OCI-LY7 (cell line): Measurements from ENCODE around the gene TSPOAP1. TPM values are rescaled to one million over a fixed set of nuclear protein-coding genes. Genes with fewer than 3 reads are reported as not detected.
"Not testable (repeated sequence)": the region's sequence is repeated elsewhere in the genome, so short reads cannot be mapped to it uniquely, and the experiment has no call there.

Source experiments
- BruUV-seq: library from RNA; stranded (reverse); fragments of 400-500 nt; replicated peaks from 2 replicates; lab custom pipeline; 2021; lab: Mats Ljungman, UMichigan
- CTCF ChIA-PET: fragments of 300-600 bp; sonication (Branson Sonifier 250); formaldehyde crosslinking; loops from one replicate; lab custom pipeline; 2022; ENCODE audit warnings: antibody characterized with exemption; ENCODE audit not compliant: unreplicated experiment; lab: Charles Lee
- POLR2A ChIA-PET: fragments of 300-600 bp; sonication (Branson Sonifier 250); formaldehyde crosslinking; loops from one replicate; lab custom pipeline; 2022; ENCODE audit warnings: antibody characterized with exemption; lab: Charles Lee
- DNase-seq: peaks from one replicate; pipeline ENCODE4 v3.0.0-alpha.2; 2015; ENCODE audit warnings: low spot score
- H2AFZ ChIP-seq: fragments of 200-600 bp; sonication (generic), shearing (Covaris generic); 2 replicates; pipeline ENCODE4 v1.6.1; 2014; ENCODE audit warnings: mild to moderate bottlenecking, antibody characterized with exemption, low read length, moderate library complexity
- H3K27ac ChIP-seq: fragments of 200-600 bp; sonication (generic); 2 replicates; pipeline ENCODE4 v1.5.1; 2014; ENCODE audit warnings: mixed run types, low read depth, mild to moderate bottlenecking, moderate library complexity, low read length, inconsistent platforms; ENCODE audit not compliant: poor library complexity, severe bottlenecking
- H3K36me3 ChIP-seq: fragments of 200-600 bp; sonication (generic); 2 replicates; pipeline ENCODE4 v1.6.1; 2014; ENCODE audit warnings: mild to moderate bottlenecking, antibody characterized with exemption, low read length, moderate library complexity, mixed read lengths; ENCODE audit not compliant: insufficient read depth
- H3K4me1 ChIP-seq: fragments of 200-600 bp; sonication (generic); 2 replicates; pipeline ENCODE4 v1.5.1; 2014; ENCODE audit warnings: mild to moderate bottlenecking, low read length; ENCODE audit not compliant: insufficient read depth, poor library complexity, severe bottlenecking
- H3K4me2 ChIP-seq: fragments of 200-600 bp; sonication (generic); 2 replicates; pipeline ENCODE4 v1.6.1; 2014; ENCODE audit warnings: mild to moderate bottlenecking, low read length
- H3K4me3 ChIP-seq: fragments of 200-600 bp; sonication (generic); 2 replicates; pipeline ENCODE4 v1.5.1; 2014; ENCODE audit warnings: mild to moderate bottlenecking, low read depth, low read length; ENCODE audit not compliant: poor library complexity, severe bottlenecking
- H3K79me2 ChIP-seq: fragments of 200-600 bp; sonication (generic); 2 replicates; pipeline ENCODE4 v1.6.1; 2016; ENCODE audit warnings: low read depth, mild to moderate bottlenecking, low read length, moderate library complexity, mixed read lengths; ENCODE audit not compliant: insufficient read depth
- H3K9me2 ChIP-seq: fragments of 200-600 bp; sonication (generic); 2 replicates; pipeline ENCODE4 v1.6.1; 2016; ENCODE audit warnings: mild to moderate bottlenecking, low read length, mixed read lengths; ENCODE audit not compliant: insufficient read depth
- H3K9me3 ChIP-seq: fragments of 200-600 bp; sonication (generic); 2 replicates; pipeline ENCODE4 v1.6.1; 2014; ENCODE audit warnings: mild to moderate bottlenecking, mixed run types, low read length, mixed read lengths
- H4K20me1 ChIP-seq: fragments of 200-600 bp; sonication (generic); 2 replicates; pipeline ENCODE4 v1.6.1; 2014; ENCODE audit warnings: mild to moderate bottlenecking, antibody characterized with exemption, low read length, moderate library complexity, mixed read lengths; ENCODE audit not compliant: insufficient read depth
- CTCF ChIP-seq: fragments of 200-600 bp; sonication (generic); conservative IDR thresholded peaks from 2 replicates; pipeline ENCODE4 v1.5.1; 2014; ENCODE audit warnings: mild to moderate bottlenecking, antibody characterized with exemption, low read length, moderate library complexity, mixed read lengths
- EZH2phosphoT487 ChIP-seq: fragments of 200-600 bp; sonication (generic); IDR thresholded peaks from 2 replicates; pipeline ENCODE4 v1.6.1; 2018; ENCODE audit warnings: low read depth, borderline replicate concordance, mild to moderate bottlenecking, mixed run types, antibody characterized with exemption, low read length, moderate library complexity, mixed read lengths
- intact Hi-C: fragments of 100-400 bp; cut with micrococcal nuclease; formaldehyde crosslinking; loops from one replicate; pipeline ENCODE4 v1.10.0; 2022; ENCODE audit not compliant: unreplicated experiment
- total RNA-seq, 2 experiments: library from RNA; depleted of rRNA in 1 of 2; stranded (reverse); fragments of >200 nt in 1 of 2; shearing (Covaris generic) in 1 of 2; gene quantifications; 2 replicates each; pipeline ENCODE4 v1.2.3, GENCODE V29; 2014 to 2022

Gene TSPOAP1
- total RNA-seq, 2 experiments from 2014 or later: 24.0 to 50.6 TPM

GRCh38 chr17:58343131-58343530 is 14.5 kb upstream of the TSPOAP1 start:
- Histone ChIP-seq H3K4me1 (peaks cover 90% of the 10 kb centered on the region), H3K27ac (peak overlapping the region; percentile 99), H4K20me1 (no peaks in the 10 kb centered on the region), H3K4me3 (peak overlapping the region; percentile 63), H3K79me2 (peaks cover 76% of the 10 kb centered on the region), H3K4me2 (peak overlapping the region; percentile 100), H3K36me3 (peaks cover 68% of the 10 kb centered on the region), H3K9me2 (no peaks in the 10 kb centered on the region), H3K9me3 (no peaks in the 10 kb centered on the region), H2AFZ (no peak overlapping the region)
- POLR2A ChIA-PET: interaction anchor here (0.8 to 9.1 kb wide), 10 partner anchors 9 to 336 kb away, joined by 3 to 179 read pairs (median 9); partner anchors contain the start of genes RNF43, SRSF1, SUPT4H1 and TSPOAP1
- TF ChIP-seq CTCF: no peak
- CTCF ChIA-PET: interaction anchor here (1.6 to 2.4 kb wide), 3 partner anchors 10 to 26 kb away, joined by 6 to 15 read pairs (median 12); no protein-coding TSS in a partner anchor
- intact Hi-C loops: loop anchor here (5.0 kb wide), 1 partner anchor 174 kb away; no protein-coding TSS in a partner anchor
- BruUV-seq: no TSS peak
- no peak for DNase-seq

GRCh38 chr17:58341861-58342475 is 13.4 kb upstream of the TSPOAP1 start:
- Histone ChIP-seq H3K9me3 (no peaks in the 10 kb centered on the region), H3K4me2 (peak overlapping the region; percentile 100)
- intact Hi-C loops: loop anchor here (5.0 kb wide), 1 partner anchor 175 kb away; no protein-coding TSS in a partner anchor

GRCh38 chr17:58341136-58341860 is 12.7 kb upstream of the TSPOAP1 start:
- Histone ChIP-seq H3K4me1 (peaks cover 96% of the 10 kb centered on the region), H3K4me3 (peak overlapping the region; percentile 98), H3K4me2 (peak overlapping the region; percentile 100), H3K27ac (peak overlapping the region; percentile 99), H3K36me3 (peaks cover 49% of the 10 kb centered on the region), H3K79me2 (peaks cover 65% of the 10 kb centered on the region)
- intact Hi-C loops: loop anchor here (5.0 kb wide), 1 partner anchor 176 kb away; no protein-coding TSS in a partner anchor
- CTCF ChIA-PET, H3K9me2 ChIP-seq, H2AFZ ChIP-seq, H4K20me1 ChIP-seq, H3K9me3 ChIP-seq, BruUV-seq, DNase-seq: not testable (repeated sequence)
- POLR2A ChIA-PET: interaction anchor here (0.6 to 9.1 kb wide), 5 partner anchors 7 to 288 kb away, joined by 3 to 179 read pairs (median 16); partner anchors contain the start of genes SUPT4H1 and TSPOAP1

More at GRCh38 chr17:58341861-58342475, 13.4 kb upstream of the TSPOAP1 start:
- H3K27ac ChIP-seq: peak overlapping the region; percentile 99
- peak; percentile 37 for DNase-seq
- BruUV-seq: no TSS peak
- peaks cover 56% of the 10 kb centered on the region for H3K36me3 ChIP-seq
- peaks cover 93% of the 10 kb centered on the region for H3K4me1 ChIP-seq
- H3K79me2 ChIP-seq: peaks cover 71% of the 10 kb centered on the region
- ChIA-PET POLR2A (interaction anchor here (0.5 to 9.1 kb wide), 2 partner anchors 8 to 9 kb away, joined by 9 to 179 read pairs; no protein-coding TSS in a partner anchor), CTCF (no interaction called here)
- TF ChIP-seq EZH2phosphoT487 (no peak), CTCF (no peak)
- no peak overlapping the region for H2AFZ ChIP-seq
- H3K4me3 ChIP-seq: peak overlapping the region; percentile 63
- H3K9me2 ChIP-seq: no peaks in the 10 kb centered on the region
- H4K20me1 ChIP-seq: no peaks in the 10 kb centered on the region
